ENCODE data around the gene SH2D4B. TPM values are rescaled to one million over a fixed set of nuclear protein-coding genes. Genes with fewer than 3 reads are reported as not detected.
A peak's percentile ranks its signal among the peaks of the same experiment; 100 is the strongest.

Gene SH2D4B
- under 1 TPM; 0.14 to 0.22 TPM for total RNA-seq

DNA sequence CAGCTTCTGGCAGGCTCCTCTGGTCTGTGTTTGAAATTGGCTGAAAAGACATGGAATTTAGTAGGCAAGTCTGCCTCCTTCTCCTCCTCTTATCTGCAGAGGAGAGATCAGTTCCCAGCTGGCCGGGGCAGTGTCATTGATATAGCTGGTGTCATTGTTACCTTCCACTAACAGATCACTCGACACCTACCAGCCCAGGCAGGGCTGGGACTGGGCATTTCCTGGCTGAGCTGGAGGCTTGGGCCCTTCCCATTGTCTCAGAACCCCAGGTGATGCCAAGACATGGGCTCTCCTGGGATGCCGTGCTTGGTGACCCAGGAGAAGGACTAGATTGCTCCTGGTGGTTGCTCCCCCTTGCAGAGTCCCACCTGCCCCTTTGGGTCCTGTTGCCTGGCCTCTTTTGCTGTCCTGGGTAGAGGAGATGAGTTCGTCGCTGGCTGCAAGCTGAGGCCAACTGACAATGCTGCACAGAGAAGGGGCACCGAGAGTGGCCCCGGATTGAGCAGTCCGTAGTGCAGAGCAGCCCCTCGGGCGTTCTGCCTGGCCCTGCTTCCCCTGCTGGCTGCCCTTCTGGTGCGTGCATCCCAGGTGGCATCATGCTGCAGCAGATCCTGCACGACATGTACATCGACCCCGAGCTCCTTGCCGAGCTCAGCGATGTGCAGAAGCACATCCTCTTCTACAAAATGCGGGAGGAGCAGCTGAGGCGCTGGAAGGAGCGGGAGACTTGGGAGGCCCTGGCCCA, at the start of gene SH2D4B:
Gene SH2D4B, plus strand, starts transcription at position 167 of the 745 bp plus-strand sequence. Its CDS starts 430 bp downstream, at position 597.
- Mint-ChIP-seq H3K36me3 (peaks cover 4% of the 10 kb centered on the region), H3K4me1 (peaks cover 15% of the 10 kb centered on the region), H3K4me3 (peak within 1 kb of the TSS; percentile 93), H3K27ac (peak within 1 kb of the TSS; percentile 86), H3K9me3 (no peaks in the 10 kb centered on the region), H3K27me3 (no peaks in the 10 kb centered on the region)
- ATAC-seq (ENCODE audit: low read depth) (no peak), DNase-seq (no peak)
- POLR2A ChIA-PET: no interaction called here

GRCh38 chr10:80488539-80489066, 49.1 kb upstream of the SH2D4B start:
- H3K4me1 Mint-ChIP-seq: peaks cover 93% of the 10 kb centered on the region
- POLR2A ChIA-PET: interaction anchor here (1.1 to 8.9 kb wide), 7 partner anchors 9 to 34 kb away, joined by 4 to 150 read pairs (median 13); no protein-coding TSS in a partner anchor
- peak overlapping the region; percentile 80 for H3K4me3 Mint-ChIP-seq
- no peaks in the 10 kb centered on the region for H3K27me3 Mint-ChIP-seq
- H3K36me3 Mint-ChIP-seq: peaks cover 44% of the 10 kb centered on the region
- no peaks in the 10 kb centered on the region for H3K9me3 Mint-ChIP-seq
- DNase-seq (no peak), ATAC-seq (ENCODE audit: low read depth) (no peak)
- peak overlapping the region; percentile 89 for H3K27ac Mint-ChIP-seq

DNA sequence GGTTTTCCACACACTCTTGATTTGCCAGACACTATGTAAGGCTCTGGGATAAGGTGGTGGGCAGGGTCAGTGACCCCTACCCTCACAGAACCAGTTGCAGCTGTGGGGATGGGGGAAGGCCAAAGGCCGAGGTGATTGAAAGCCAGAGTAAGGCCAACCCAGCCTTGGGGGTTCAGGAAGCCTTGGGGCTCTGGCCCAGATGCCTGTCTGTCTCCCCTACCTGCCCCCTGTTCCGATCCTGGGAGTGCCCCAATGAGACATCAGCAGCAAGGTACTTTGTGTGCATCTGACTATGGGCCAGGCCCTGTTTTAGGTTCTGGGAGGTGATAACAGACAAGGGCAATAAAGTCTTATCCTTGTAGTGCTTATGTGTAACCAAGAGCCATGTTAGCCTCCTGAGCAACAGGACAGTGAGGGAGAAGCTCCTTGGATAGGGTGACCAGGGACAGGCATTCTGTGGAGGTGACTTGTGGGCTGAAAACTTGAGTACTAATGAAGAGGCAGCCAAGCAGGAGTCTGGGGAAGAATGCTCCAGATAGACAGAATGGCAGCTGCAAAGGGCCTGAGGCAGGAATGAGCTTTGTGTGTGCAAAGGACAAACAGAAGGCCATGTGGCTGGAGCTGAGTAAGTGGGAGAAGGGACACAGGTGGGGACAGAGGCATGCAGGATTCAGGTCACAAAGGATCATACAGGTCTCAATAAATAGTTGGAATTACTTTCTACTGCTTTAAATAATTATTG, 48.2 kb upstream of the SH2D4B start:
- Mint-ChIP-seq H3K9me3 (no peaks in the 10 kb centered on the region), H3K27me3 (no peaks in the 10 kb centered on the region), H3K4me3 (peak overlapping the region; percentile 8), H3K27ac (peak overlapping the region; percentile 35), H3K4me1 (peaks cover 96% of the 10 kb centered on the region), H3K36me3 (peaks cover 45% of the 10 kb centered on the region)
- POLR2A ChIA-PET: interaction anchor here (1.3 to 8.9 kb wide), 6 partner anchors 9 to 35 kb away, joined by 4 to 150 read pairs (median 24); no protein-coding TSS in a partner anchor
- DNase-seq: no peak
- ATAC-seq (ENCODE audit: low read depth): no peak

DNA sequence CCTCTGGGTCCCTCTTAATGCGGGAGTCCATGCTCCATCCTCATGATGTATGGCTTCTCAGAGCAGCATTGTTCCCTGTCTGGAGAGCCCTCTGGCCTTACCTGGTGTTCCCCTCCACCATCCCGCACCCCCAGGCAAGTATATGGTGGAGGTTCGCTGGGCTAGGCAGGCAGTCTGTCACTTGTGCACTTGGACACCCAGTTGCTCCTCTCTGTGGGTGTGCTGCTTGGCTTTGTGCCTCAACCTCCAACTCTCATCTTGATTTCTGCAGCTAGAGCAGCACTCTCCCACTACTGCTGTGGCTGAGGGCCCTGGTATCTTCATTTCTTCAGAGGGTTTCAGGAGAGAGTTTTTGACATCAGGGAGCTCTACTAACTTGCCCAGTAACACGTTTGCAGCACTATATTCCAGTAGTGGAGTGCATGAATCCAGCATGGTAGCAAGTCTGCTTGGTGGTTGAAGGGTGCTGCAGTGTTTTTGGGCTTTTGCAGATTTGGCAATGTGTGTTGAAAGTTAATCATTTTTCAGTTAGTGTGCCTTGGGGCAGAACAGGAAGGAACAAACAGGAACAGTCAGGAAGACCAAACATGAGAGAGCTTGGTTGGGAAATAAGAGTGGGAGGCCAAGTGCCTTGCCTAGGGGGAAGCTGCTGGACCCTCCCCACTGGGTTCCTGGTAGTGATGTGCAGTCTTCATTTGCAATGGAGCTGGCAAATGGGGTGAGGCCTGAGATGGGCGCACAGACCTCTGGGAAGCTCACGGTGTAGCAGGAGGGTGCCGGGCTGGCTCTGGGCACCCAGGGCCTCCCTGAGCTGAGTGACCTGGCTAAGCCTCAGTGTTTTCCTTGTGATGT, 46.2 kb upstream of the SH2D4B start:
- Mint-ChIP-seq H3K36me3 (peaks cover 60% of the 10 kb centered on the region), H3K9me3 (peaks cover under 1% of the 10 kb centered on the region), H3K27me3 (no peaks in the 10 kb centered on the region), H3K27ac (peak overlapping the region; percentile 46), H3K4me3 (peak overlapping the region; percentile 2), H3K4me1 (peaks cover 93% of the 10 kb centered on the region)
- ATAC-seq (ENCODE audit: low read depth) (no peak), DNase-seq (no peak)
- POLR2A ChIA-PET: interaction anchor here (1.4 to 8.9 kb wide), 3 partner anchors 9 to 33 kb away, joined by 3 to 150 read pairs (median 6); no protein-coding TSS in a partner anchor

- no peak for ATAC-seq (ENCODE audit: low read depth)
- POLR2A ChIA-PET: interaction anchor here (0.6 to 1.3 kb wide), 8 partner anchors 13 to 48 kb away, joined by 3 to 6 read pairs (median 3); no protein-coding TSS in a partner anchor
- no peak for DNase-seq
- H3K36me3 Mint-ChIP-seq: peaks cover 71% of the 10 kb centered on the region
- H3K27me3 Mint-ChIP-seq: no peaks in the 10 kb centered on the region
- peaks cover 93% of the 10 kb centered on the region for H3K4me1 Mint-ChIP-seq
- H3K4me3 Mint-ChIP-seq: peak overlapping the region; percentile 65
- peak overlapping the region; percentile 84 for H3K27ac Mint-ChIP-seq
- H3K9me3 Mint-ChIP-seq: peaks cover 3% of the 10 kb centered on the region
Measured at GRCh38 chr10:80492848-80493521, 44.7 kb upstream of the SH2D4B start.

DNA sequence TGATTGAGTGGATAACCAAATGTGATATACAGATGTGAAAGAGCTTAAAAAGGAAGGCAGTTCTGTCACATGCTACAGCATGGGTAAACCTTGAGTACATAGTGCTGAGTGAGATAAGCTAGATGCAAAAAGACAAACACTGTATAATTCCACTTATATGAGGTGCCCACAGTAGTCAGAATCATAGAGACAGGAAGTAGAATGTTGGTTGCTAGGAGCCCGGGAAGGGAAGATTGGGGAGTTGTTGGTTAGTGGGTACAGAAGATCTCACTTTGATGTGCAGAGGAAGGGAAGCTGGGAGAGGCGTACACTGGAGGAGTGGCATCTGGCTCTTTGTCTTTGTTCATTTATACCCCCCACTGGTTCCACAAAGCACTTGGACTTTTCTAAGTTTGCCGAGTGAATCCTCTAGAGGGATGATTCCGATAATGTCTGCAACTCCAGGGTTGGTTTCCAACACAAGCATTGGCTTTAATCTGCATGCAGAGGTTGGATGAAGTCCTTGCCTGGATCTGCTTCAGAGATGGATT, 44.1 kb upstream of the SH2D4B start:
- peak; percentile 57 for ATAC-seq (ENCODE audit: low read depth)
- Mint-ChIP-seq H3K4me3 (peak overlapping the region; percentile 65), H3K36me3 (peaks cover 69% of the 10 kb centered on the region)

DNA sequence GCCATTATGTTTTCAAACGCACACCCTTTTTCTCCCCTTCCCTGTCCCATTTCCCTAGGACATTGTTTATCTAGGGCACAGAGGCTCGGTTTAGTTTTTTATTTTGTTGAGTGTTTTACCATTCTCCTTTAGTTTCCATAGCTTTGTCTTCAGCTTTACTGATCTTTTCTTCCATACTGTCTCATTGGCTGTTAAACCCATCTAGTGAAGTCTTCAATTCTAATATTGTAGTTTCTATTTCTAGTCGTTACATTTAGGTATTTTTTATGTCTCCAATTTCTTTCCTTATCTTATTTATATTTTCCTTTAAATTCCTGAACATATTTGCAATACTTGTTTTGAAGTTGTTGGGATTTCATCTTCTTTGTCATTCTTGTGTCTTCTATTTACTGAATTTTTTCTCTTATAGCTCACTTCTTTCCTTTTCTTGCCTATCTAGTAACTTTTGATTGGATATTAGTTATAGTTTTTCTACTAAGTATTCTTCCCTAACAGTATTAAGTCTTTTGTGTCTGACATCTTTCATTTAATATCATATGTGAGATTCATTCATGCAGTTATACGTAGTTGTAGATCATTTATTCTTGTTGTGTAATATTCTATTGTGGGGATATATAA, 41.0 kb upstream of the SH2D4B start:
- Mint-ChIP-seq H3K27ac (peak overlapping the region; percentile 6), H3K9me3 (peaks cover 3% of the 10 kb centered on the region), H3K27me3 (no peaks in the 10 kb centered on the region), H3K36me3 (peaks cover 44% of the 10 kb centered on the region), H3K4me3 (no peak overlapping the region), H3K4me1 (peaks cover 87% of the 10 kb centered on the region)
- ATAC-seq (ENCODE audit: low read depth) (no peak), DNase-seq (no peak)
- POLR2A ChIA-PET: interaction anchor here (0.8 to 3.6 kb wide), 4 partner anchors 9 to 52 kb away, joined by 3 to 38 read pairs (median 4); no protein-coding TSS in a partner anchor

More for the DNA sequence above, 44.1 kb upstream of the SH2D4B start:
- DNase-seq: no peak
- peak overlapping the region; percentile 84 for H3K27ac Mint-ChIP-seq
- POLR2A ChIA-PET: interaction anchor here (0.6 to 1.3 kb wide), 8 partner anchors 12 to 49 kb away, joined by 3 to 6 read pairs (median 3); no protein-coding TSS in a partner anchor
- peaks cover 93% of the 10 kb centered on the region for H3K4me1 Mint-ChIP-seq
- H3K27me3 Mint-ChIP-seq: no peaks in the 10 kb centered on the region
- peaks cover 3% of the 10 kb centered on the region for H3K9me3 Mint-ChIP-seq

- peak overlapping the region; percentile 91 for H3K27ac Mint-ChIP-seq
- peaks cover 3% of the 10 kb centered on the region for H3K9me3 Mint-ChIP-seq
- peaks cover 88% of the 10 kb centered on the region for H3K4me1 Mint-ChIP-seq
- no peak for DNase-seq
- H3K27me3 Mint-ChIP-seq: no peaks in the 10 kb centered on the region
- POLR2A ChIA-PET: interaction anchor here (0.8 to 3.6 kb wide), 12 partner anchors 10 to 53 kb away, joined by 3 to 38 read pairs (median 6); partner anchors contain the start of gene TSPAN14
- H3K4me3 Mint-ChIP-seq: peak overlapping the region; percentile 77
- peaks cover 44% of the 10 kb centered on the region for H3K36me3 Mint-ChIP-seq
- ATAC-seq (ENCODE audit: low read depth): peak; percentile 46
Measured at GRCh38 chr10:80497187-80498077, 40.3 kb upstream of the SH2D4B start.

DNA sequence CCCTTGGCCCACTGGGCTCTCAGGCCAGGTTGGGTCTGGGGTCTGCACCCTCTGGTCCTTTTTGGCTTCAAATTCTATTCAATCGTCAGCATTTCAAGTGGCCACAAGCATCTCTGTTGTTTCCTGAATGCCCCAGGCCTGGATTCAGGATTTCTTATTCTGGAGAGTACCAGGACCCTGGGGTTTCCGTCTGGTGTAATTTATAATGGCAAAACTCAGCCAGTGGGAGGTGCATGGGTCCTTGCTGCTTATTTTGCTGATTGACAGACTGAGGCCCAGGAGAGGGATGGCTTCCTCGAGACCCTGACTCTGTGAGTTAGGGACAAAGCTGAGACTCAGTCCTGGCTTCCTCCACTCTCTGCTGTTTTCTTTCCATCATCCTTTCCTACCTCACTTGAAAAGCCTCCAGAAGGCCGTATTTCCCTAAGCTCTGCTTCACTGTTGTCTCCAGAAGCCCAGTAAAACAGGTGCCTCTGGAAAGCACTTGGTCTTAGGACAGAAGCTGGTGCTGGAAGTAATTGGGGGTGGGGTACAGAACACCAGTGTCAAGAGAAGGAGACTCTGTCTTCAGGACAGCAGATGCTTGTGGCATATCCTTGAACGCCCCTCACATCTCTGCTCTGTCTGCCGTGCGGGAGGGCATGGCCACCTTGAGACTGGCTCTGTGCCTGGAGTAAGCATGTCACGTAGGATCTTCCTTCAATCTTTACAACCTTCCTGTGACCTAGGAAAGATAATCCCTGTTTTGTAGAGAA, 39.4 kb upstream of the SH2D4B start:
- Mint-ChIP-seq H3K4me3 (peak overlapping the region; percentile 77), H3K9me3 (peaks cover 3% of the 10 kb centered on the region), H3K27ac (peak overlapping the region; percentile 91), H3K27me3 (no peaks in the 10 kb centered on the region), H3K36me3 (peaks cover 45% of the 10 kb centered on the region), H3K4me1 (peaks cover 89% of the 10 kb centered on the region)
- ATAC-seq (ENCODE audit: low read depth) (peak; percentile 12), DNase-seq (no peak)
- POLR2A ChIA-PET: interaction anchor here (0.9 to 3.6 kb wide), 13 partner anchors 10 to 54 kb away, joined by 4 to 38 read pairs (median 7); partner anchors contain the start of gene TSPAN14
